Fibroblast of lung (primary cell): Measurements from ENCODE around the gene SPEM3. TPM values are rescaled to one million over a fixed set of nuclear protein-coding genes. Genes with fewer than 3 reads are reported as not detected.

Experiments used
- DNase-seq, 2 donors: peaks; one replicate each; pipeline versions ENCODE4 v3.0.0 to v3.0.0-alpha.2; 2010; ENCODE audit warnings: low read depth in 2 of 2
- H2AFZ ChIP-seq: 2 replicates; pipeline ENCODE4 v1.5.1; 2012; ENCODE audit warnings: low read length, control low read depth, inconsistent platforms
- H3K27ac ChIP-seq: 2 replicates; pipeline ENCODE4 v1.5.1; 2011; ENCODE audit warnings: low read length, control low read depth; ENCODE audit not compliant: insufficient read depth
- H3K27me3 ChIP-seq: 2 replicates; pipeline ENCODE4 v1.5.1; 2011; ENCODE audit warnings: mild to moderate bottlenecking, low read length; ENCODE audit not compliant: control insufficient read depth, insufficient read depth
- H3K36me3 ChIP-seq: 2 replicates; pipeline ENCODE4 v1.5.1; 2011; ENCODE audit warnings: low read length; ENCODE audit not compliant: control insufficient read depth, insufficient read depth
- H3K4me1 ChIP-seq: 2 replicates; pipeline ENCODE4 v1.5.1; 2011; ENCODE audit warnings: low read length; ENCODE audit not compliant: control insufficient read depth, insufficient read depth; ENCODE audit errors: extremely low read depth
- H3K4me2 ChIP-seq: 2 replicates; pipeline ENCODE4 v1.5.1; 2011; ENCODE audit warnings: low read length, control low read depth; ENCODE audit not compliant: insufficient read depth; ENCODE audit errors: extremely low read depth
- H3K4me3 ChIP-seq, 4 experiments: fragments of 200-600 bp in 1 of 4; sonication (generic) in 1 of 4; replicated peaks in 1 of 4; 2 replicates each; pipeline ENCODE4 v1.5.1; 2011 to 2016; ENCODE audit warnings: low read length in 4 of 4, low read depth in 3 of 4, mild to moderate bottlenecking in 3 of 4, control low read depth in 2 of 4, inconsistent platforms in 1 of 4, mixed read lengths in 1 of 4; ENCODE audit not compliant: insufficient read depth in 1 of 4; ENCODE audit errors: control extremely low read depth in 1 of 4
- H3K79me2 ChIP-seq: 2 replicates; pipeline ENCODE4 v1.5.1; 2012; ENCODE audit warnings: mild to moderate bottlenecking, low read length, inconsistent platforms; ENCODE audit not compliant: control insufficient read depth, insufficient read depth
- H3K9ac ChIP-seq: 2 replicates; pipeline ENCODE4 v1.5.1; 2011; ENCODE audit warnings: mild to moderate bottlenecking, low read length, control low read depth; ENCODE audit not compliant: insufficient read depth
- H3K9me3 ChIP-seq: 2 replicates; pipeline ENCODE4 v1.5.1; 2012; ENCODE audit warnings: low read depth, low read length; ENCODE audit not compliant: control insufficient read depth, insufficient read depth
- H4K20me1 ChIP-seq: 2 replicates; pipeline ENCODE4 v1.5.1; 2011; ENCODE audit warnings: low read length; ENCODE audit not compliant: control insufficient read depth, insufficient read depth; ENCODE audit errors: extremely low read depth
- EZH2 ChIP-seq: IDR thresholded peaks from 2 replicates; pipeline ENCODE4 v1.5.1; 2012; ENCODE audit warnings: low read length, control low read depth, mild to moderate bottlenecking; ENCODE audit errors: missing control alignments
- polyA plus RNA-seq, 2 donors: library from polyadenylated mRNA; depleted of rRNA in 1 of 2; stranded (reverse) in 1 of 2; unstranded in 1 of 2; fragments of >200 nt; gene quantifications; 2 replicates each; pipeline ENCODE4 v1.2.1, GENCODE V29; 2011 to 2012; ENCODE audit warnings: missing spikeins in 1 of 2
- total RNA-seq: library from RNA; depleted of rRNA; stranded (reverse); fragments of >200 nt; gene quantifications from 2 replicates; pipeline ENCODE4 v1.2.1, GENCODE V29; 2014
- TF ChIP-seq, protein P1 (sequence below), 2 donors: IDR thresholded peaks in 1 of 2; conservative IDR thresholded peaks in 1 of 2; 1 replicate in 1 of 2; 2 replicates in 1 of 2; pipeline ENCODE4 v1.5.1; 2011 to 2012; ENCODE audit warnings: low read length in 2 of 2, control low read depth in 1 of 2, inconsistent platforms in 1 of 2, low read depth in 1 of 2, mild to moderate bottlenecking in 1 of 2

Gene SPEM3
- total and polyA plus RNA-seq, 2 donors (not counting 1 experiment from before 2014, with no cell fraction given) = not detected

DNA sequence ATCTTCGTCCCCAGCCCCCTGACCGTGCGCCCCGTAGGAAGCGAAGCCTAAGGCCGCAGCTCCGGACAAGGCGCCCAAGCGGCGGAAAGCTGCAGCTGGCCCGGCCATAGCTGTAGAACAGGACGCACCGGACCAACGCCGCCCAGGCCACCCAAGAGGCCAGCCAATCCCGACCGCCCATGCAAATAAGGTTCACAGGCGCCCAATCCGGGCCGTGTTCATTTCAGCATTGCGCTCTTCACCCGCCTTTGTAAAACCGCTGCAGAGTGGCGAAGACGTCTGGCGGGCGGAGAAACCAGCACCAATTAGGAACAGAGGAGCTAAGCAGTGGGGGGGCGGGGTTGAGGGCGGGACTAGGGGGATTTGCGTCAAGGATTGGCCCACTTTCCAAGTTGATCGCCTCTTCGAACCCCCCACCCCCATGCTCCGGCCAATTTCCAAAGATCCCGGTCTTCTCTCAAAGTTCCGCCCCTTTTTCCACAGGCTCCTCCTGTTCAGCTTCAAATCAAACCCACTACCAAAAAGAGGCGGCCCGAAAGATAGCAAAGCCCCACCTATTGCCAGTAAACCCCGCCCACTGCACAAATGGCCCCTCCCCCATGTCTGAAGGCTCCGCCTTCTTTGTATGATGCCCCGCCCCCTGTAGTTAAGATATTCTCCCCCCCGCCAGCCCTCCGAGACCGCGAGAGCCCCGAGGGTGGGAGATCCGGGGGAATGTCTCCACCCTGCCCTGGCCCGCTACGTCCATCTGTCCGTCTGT, 24.5 kb upstream of the SPEM3 start, which contains the start of gene TMEM256:
TMEM256 (minus strand) TSS at position 121 of the 760 bp plus-strand sequence; CDS start at position 108, 13 bp downstream.
- H3K27me3 ChIP-seq = no peaks in the 10 kb centered on the region

DNA sequence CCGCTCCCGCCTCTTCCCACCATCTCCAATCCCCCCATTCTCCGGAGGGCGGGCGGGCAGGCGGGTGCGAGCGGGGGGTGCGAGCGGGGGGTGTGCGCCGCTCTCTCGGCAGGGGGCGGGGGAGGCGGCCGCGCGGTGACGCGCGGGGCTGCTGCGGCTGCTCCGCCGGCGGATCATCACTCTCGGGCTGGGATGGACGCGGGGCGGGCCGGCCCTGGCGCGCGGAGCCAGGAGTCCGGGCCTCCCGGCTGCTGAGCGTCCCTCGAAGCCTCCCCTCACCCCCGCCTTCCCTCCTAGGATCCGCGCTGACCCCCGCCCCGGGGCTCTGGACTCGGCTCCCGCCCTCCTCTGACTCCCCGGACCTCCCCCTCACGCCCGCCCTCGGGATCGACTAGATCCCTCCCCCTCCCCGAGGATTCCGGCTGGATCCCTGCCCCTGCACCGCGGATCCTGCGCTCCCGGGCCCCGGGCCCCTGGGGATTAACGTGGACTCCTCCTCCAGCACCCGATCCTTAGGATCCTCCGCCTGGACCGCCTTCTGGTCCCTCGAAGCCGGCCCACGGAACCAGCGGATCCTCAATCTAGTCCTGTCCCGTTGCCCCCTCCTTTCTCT, 23.8 kb upstream of the SPEM3 start:
- no peak for DNase-seq
- peaks cover 7% of the 10 kb centered on the region for H3K36me3 ChIP-seq
- H3K27ac ChIP-seq = peak overlapping the region; percentile 54

More for the DNA sequence above, 24.5 kb upstream of the SPEM3 start, which contains the start of gene TMEM256:
- H3K79me2 ChIP-seq = no peaks in the 10 kb centered on the region
- no peaks in the 10 kb centered on the region for H3K9me3 ChIP-seq
- TF ChIP-seq, protein P1, sequence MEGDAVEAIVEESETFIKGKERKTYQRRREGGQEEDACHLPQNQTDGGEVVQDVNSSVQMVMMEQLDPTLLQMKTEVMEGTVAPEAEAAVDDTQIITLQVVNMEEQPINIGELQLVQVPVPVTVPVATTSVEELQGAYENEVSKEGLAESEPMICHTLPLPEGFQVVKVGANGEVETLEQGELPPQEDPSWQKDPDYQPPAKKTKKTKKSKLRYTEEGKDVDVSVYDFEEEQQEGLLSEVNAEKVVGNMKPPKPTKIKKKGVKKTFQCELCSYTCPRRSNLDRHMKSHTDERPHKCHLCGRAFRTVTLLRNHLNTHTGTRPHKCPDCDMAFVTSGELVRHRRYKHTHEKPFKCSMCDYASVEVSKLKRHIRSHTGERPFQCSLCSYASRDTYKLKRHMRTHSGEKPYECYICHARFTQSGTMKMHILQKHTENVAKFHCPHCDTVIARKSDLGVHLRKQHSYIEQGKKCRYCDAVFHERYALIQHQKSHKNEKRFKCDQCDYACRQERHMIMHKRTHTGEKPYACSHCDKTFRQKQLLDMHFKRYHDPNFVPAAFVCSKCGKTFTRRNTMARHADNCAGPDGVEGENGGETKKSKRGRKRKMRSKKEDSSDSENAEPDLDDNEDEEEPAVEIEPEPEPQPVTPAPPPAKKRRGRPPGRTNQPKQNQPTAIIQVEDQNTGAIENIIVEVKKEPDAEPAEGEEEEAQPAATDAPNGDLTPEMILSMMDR (conservative IDR thresholded peaks at IDR 0.05 in 1 of 2, IDR thresholded peaks at IDR 0.05 in 1 of 2; ENCODE audit: low read depth in 1 of 2, low read length in 2 of 2) = no peak
- TF ChIP-seq EZH2 = no peak
- DNase-seq = peak; percentile 99
- peak within 1 kb of the TSS; percentile 73 for H3K9ac ChIP-seq
- peak within 1 kb of the TSS; percentile 67 for H3K27ac ChIP-seq
- H3K4me1 ChIP-seq = peaks cover 7% of the 10 kb centered on the region
- H4K20me1 ChIP-seq = no peaks in the 10 kb centered on the region
- peak within 1 kb of the TSS; percentile 99 for H3K4me2 ChIP-seq
- peak within 1 kb of the TSS; percentile 91 for H2AFZ ChIP-seq
- H3K36me3 ChIP-seq = peaks cover 3% of the 10 kb centered on the region
- peak within 1 kb of the TSS; percentile 76 to 85 (median 82) for H3K4me3 ChIP-seq

More for the DNA sequence above, 23.8 kb upstream of the SPEM3 start:
- peak overlapping the region; percentile 46 for H2AFZ ChIP-seq
- no peaks in the 10 kb centered on the region for H4K20me1 ChIP-seq
- H3K4me3 ChIP-seq = peak overlapping the region; percentile 66 to 81 (median 74)
- H3K4me2 ChIP-seq = peak overlapping the region; percentile 77
- no peaks in the 10 kb centered on the region for H3K27me3 ChIP-seq
- TF ChIP-seq, protein P1 (conservative IDR thresholded peaks at IDR 0.05 in 1 of 2, IDR thresholded peaks at IDR 0.05 in 1 of 2; ENCODE audit: low read depth in 1 of 2, low read length in 2 of 2) = no peak
- no peak for TF ChIP-seq EZH2
- peaks cover 7% of the 10 kb centered on the region for H3K4me1 ChIP-seq
- peak overlapping the region; percentile 73 for H3K9ac ChIP-seq
- no peaks in the 10 kb centered on the region for H3K9me3 ChIP-seq
- H3K79me2 ChIP-seq = no peaks in the 10 kb centered on the region
